ENCODE data around the gene TAPBP. TPM values are rescaled to one million over a fixed set of nuclear protein-coding genes. Genes with fewer than 3 reads are reported as not detected.

TAPBP gene
- total RNA-seq, 1 donor from 2014 or later, result 20.2 TPM

DNA sequence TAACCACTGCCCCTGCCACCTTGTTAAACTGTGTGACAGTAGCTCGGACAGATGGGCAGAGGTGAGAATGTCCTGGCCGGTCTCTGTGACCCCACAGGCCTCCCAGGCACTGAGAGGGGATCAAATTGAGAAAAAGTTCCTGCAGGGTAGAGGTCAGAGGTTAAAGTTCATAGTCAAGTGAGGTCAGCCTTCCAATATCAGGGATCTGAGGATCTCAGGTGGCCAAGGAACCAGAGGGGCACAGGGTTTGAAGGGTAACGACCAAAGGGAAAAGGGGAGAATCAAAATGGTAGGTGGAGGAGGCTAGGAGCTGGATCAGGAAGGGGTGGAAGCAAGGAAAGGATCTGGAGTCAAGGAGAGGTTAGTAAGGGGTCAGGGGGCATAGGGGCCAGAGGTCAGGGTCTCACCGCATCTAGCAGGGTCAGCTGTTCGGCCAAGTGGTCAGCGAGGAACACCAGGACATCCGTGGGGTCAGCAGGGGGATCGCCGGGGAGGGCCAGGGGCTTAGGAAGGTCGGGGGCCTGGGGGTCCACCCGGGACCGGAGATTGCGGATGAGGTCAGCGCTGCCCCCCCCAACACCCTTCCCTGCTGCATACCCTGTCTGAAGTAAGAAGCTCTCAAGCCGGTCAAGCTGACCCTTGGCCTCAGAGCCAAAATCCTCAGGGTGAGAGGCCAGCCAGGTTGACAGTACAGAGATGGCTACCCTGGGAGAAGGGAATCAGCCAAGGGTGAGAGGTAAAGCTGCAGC, 18.1 kb downstream of the TAPBP start:
- peaks cover 6% of the 10 kb centered on the region for H3K36me3 Mint-ChIP-seq (ENCODE audit: insufficient read depth)
- TF ChIP-seq, protein P1, sequence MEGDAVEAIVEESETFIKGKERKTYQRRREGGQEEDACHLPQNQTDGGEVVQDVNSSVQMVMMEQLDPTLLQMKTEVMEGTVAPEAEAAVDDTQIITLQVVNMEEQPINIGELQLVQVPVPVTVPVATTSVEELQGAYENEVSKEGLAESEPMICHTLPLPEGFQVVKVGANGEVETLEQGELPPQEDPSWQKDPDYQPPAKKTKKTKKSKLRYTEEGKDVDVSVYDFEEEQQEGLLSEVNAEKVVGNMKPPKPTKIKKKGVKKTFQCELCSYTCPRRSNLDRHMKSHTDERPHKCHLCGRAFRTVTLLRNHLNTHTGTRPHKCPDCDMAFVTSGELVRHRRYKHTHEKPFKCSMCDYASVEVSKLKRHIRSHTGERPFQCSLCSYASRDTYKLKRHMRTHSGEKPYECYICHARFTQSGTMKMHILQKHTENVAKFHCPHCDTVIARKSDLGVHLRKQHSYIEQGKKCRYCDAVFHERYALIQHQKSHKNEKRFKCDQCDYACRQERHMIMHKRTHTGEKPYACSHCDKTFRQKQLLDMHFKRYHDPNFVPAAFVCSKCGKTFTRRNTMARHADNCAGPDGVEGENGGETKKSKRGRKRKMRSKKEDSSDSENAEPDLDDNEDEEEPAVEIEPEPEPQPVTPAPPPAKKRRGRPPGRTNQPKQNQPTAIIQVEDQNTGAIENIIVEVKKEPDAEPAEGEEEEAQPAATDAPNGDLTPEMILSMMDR (IDR thresholded peaks at IDR 0.05; ENCODE audit: unreplicated experiment), result no peak
- no peak for DNase-seq (ENCODE audit: low spot score, unreplicated experiment)
- peak overlapping the region; percentile 100 for H3K4me3 Mint-ChIP-seq (ENCODE audit: low read depth)
- no peak overlapping the region for H3K27ac Mint-ChIP-seq
- no peaks in the 10 kb centered on the region for H3K27me3 Mint-ChIP-seq
- H3K4me1 Mint-ChIP-seq (ENCODE audit: low read depth), result peaks cover 16% of the 10 kb centered on the region
- H3K9me3 Mint-ChIP-seq (ENCODE audit: low read depth), result no peaks in the 10 kb centered on the region

DNA sequence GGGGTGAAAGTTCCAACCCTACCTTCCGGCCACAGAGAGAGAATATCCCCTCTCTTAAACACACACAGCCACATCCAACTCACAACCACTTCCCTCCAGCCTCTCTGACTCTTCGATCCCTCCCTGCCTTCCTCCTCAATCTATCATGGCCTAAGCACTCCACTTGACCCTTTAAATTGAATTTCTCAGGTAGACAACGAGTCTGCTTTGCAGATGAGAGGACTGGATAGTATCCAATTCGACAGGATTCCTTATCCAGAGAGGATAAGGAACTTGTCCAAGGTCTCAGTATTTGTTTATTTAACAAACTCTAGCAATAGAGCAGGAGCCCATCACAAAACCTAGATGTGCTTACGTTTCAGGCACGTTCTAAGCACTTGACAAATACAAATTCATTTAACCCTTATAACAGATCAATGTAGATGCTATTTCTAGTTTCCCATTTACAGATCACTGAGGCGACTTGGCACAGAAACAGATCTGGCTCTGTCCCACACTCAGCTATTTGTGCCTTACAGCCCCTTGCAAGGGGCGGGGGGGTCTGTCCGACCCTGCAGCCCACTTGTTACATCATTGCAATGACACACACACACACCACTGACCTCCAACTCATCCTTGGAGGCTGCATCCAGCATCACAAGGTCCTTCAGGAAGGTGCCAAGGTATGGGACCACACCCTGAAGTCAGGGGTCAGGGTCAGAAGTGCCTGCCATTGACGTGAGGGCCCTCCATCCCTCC, 19.6 kb downstream of the TAPBP start:
- TF ChIP-seq, protein P1 (IDR thresholded peaks at IDR 0.05; ENCODE audit: unreplicated experiment), result no peak
- peaks cover 6% of the 10 kb centered on the region for H3K36me3 Mint-ChIP-seq (ENCODE audit: insufficient read depth)
- no peak for DNase-seq (ENCODE audit: low spot score, unreplicated experiment)
- peaks cover 22% of the 10 kb centered on the region for H3K4me1 Mint-ChIP-seq (ENCODE audit: low read depth)
- H3K27ac Mint-ChIP-seq, result peak overlapping the region; percentile 38
- no peaks in the 10 kb centered on the region for H3K27me3 Mint-ChIP-seq
- no peak overlapping the region for H3K4me3 Mint-ChIP-seq (ENCODE audit: low read depth)
- H3K9me3 Mint-ChIP-seq (ENCODE audit: low read depth), result no peaks in the 10 kb centered on the region

GRCh38 chr6:33292996-33293682, 20.7 kb downstream of the TAPBP start:
- Mint-ChIP-seq H3K4me3 (ENCODE audit: low read depth) (no peak overlapping the region), H3K36me3 (ENCODE audit: insufficient read depth) (peaks cover 7% of the 10 kb centered on the region), H3K9me3 (ENCODE audit: low read depth) (no peaks in the 10 kb centered on the region)

GRCh38 chr6:33290459-33290858, 23.4 kb downstream of the TAPBP start:
- DNase-seq (ENCODE audit: low spot score, unreplicated experiment), result no peak
- Mint-ChIP-seq H3K4me3 (ENCODE audit: low read depth) (peak overlapping the region; percentile 97), H3K27me3 (no peaks in the 10 kb centered on the region), H3K36me3 (ENCODE audit: insufficient read depth) (peaks cover 11% of the 10 kb centered on the region), H3K4me1 (ENCODE audit: low read depth) (peaks cover 25% of the 10 kb centered on the region), H3K9me3 (ENCODE audit: low read depth) (no peaks in the 10 kb centered on the region), H3K27ac (no peak overlapping the region)
- TF ChIP-seq, protein P1 (IDR thresholded peaks at IDR 0.05; ENCODE audit: unreplicated experiment), result no peak

More at GRCh38 chr6:33292996-33293682, 20.7 kb downstream of the TAPBP start:
- Mint-ChIP-seq H3K4me1 (ENCODE audit: low read depth) (peaks cover 27% of the 10 kb centered on the region), H3K27me3 (no peaks in the 10 kb centered on the region), H3K27ac (no peak overlapping the region)
- DNase-seq (ENCODE audit: low spot score, unreplicated experiment), result no peak
- TF ChIP-seq, protein P1 (IDR thresholded peaks at IDR 0.05; ENCODE audit: unreplicated experiment), result no peak

- H3K4me3 Mint-ChIP-seq (ENCODE audit: low read depth), result peak overlapping the region; percentile 97
- TF ChIP-seq, protein P1 (IDR thresholded peaks at IDR 0.05; ENCODE audit: unreplicated experiment), result no peak
- peak overlapping the region; percentile 95 for H3K27ac Mint-ChIP-seq
- peaks cover 25% of the 10 kb centered on the region for H3K4me1 Mint-ChIP-seq (ENCODE audit: low read depth)
- H3K9me3 Mint-ChIP-seq (ENCODE audit: low read depth), result no peaks in the 10 kb centered on the region
- H3K36me3 Mint-ChIP-seq (ENCODE audit: insufficient read depth), result peaks cover 11% of the 10 kb centered on the region
- no peaks in the 10 kb centered on the region for H3K27me3 Mint-ChIP-seq
- no peak for DNase-seq (ENCODE audit: low spot score, unreplicated experiment)
Observed at GRCh38 chr6:33289784-33290315, 24.0 kb downstream of the TAPBP start.
